T-helper 2 cell treated with Interferon-gamma antibody and Interleukin-4, amounts not matched to agents 5 μg/mL and 100 μg/mL, for 36 hours (primary cell): ENCODE data around the gene MPPED1.

Source experiments
- DNase-seq: peaks from one replicate; pipeline ENCODE4 v3.0.0; 2021; ENCODE audit warnings: low spot score
- H3K27ac Mint-ChIP-seq: one replicate; pipeline ENCODE4 v1.8.0; 2021; ENCODE audit warnings: mild to moderate bottlenecking, mixed read lengths
- H3K27me3 Mint-ChIP-seq: one replicate; pipeline ENCODE4 v1.8.0; 2021; ENCODE audit warnings: low read depth, mixed read lengths
- H3K36me3 Mint-ChIP-seq: one replicate; pipeline ENCODE4 v1.8.0; 2021; ENCODE audit warnings: low read depth, mixed read lengths
- H3K4me1 Mint-ChIP-seq: one replicate; pipeline ENCODE4 v1.8.0; 2021; ENCODE audit warnings: low read depth, mixed read lengths
- H3K4me3 Mint-ChIP-seq: one replicate; pipeline ENCODE4 v1.8.0; 2022; ENCODE audit warnings: mild to moderate bottlenecking, moderate library complexity, mixed read lengths
- H3K9me3 Mint-ChIP-seq: one replicate; pipeline ENCODE4 v1.8.0; 2021; ENCODE audit warnings: mixed read lengths

Gene MPPED1

DNA sequence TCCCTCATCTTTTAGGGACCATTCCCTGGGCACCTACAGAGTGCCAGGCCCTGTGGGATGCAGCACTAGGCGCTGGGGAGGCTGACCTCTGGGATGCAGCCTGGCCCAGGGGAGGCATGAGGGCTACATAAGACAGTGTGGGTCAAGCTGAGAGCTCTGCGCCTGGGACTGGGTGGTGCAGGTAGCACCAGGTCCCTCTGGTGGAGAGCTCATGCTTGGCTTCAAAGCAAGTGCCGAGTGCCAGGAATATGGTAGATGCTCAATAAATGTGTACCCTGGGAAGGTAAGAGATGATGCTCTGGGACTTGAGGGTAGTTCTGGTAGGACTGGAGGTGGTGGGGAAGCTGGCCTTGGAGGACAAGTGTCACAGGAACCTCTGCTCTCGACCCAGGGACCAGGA lies 2.0 kb upstream of the MPPED1 start:
- no peaks in the 10 kb centered on the region for H3K4me1 Mint-ChIP-seq
- no peak for DNase-seq
- no peaks in the 10 kb centered on the region for H3K9me3 Mint-ChIP-seq
- no peak overlapping the region for H3K4me3 Mint-ChIP-seq
- peaks cover 42% of the 10 kb centered on the region for H3K27me3 Mint-ChIP-seq
- no peak overlapping the region for H3K27ac Mint-ChIP-seq
- no peaks in the 10 kb centered on the region for H3K36me3 Mint-ChIP-seq

- H3K27ac Mint-ChIP-seq, result no peak overlapping the region
- H3K9me3 Mint-ChIP-seq, result no peaks in the 10 kb centered on the region
- H3K36me3 Mint-ChIP-seq, result no peaks in the 10 kb centered on the region
- no peak for DNase-seq
- H3K4me1 Mint-ChIP-seq, result no peaks in the 10 kb centered on the region
- peaks cover 45% of the 10 kb centered on the region for H3K27me3 Mint-ChIP-seq
- H3K4me3 Mint-ChIP-seq, result no peak overlapping the region
Measured at GRCh38 chr22:43411040-43411868, 560 bp upstream of the MPPED1 start.

GRCh38 chr22:43412808-43413795 lies 1.3 kb downstream of the MPPED1 start:
- H3K9me3 Mint-ChIP-seq, result no peaks in the 10 kb centered on the region
- H3K27me3 Mint-ChIP-seq, result peaks cover 49% of the 10 kb centered on the region
- no peaks in the 10 kb centered on the region for H3K4me1 Mint-ChIP-seq
- H3K36me3 Mint-ChIP-seq, result no peaks in the 10 kb centered on the region
- no peak overlapping the region for H3K4me3 Mint-ChIP-seq
- no peak for DNase-seq
- H3K27ac Mint-ChIP-seq, result no peak overlapping the region

- Mint-ChIP-seq H3K36me3 (no peaks in the 10 kb centered on the region), H3K9me3 (no peaks in the 10 kb centered on the region), H3K27ac (no peak overlapping the region), H3K4me3 (no peak overlapping the region), H3K4me1 (no peaks in the 10 kb centered on the region), H3K27me3 (peaks cover 49% of the 10 kb centered on the region)
- no peak for DNase-seq
Measured at GRCh38 chr22:43413826-43414225, 2.0 kb downstream of the MPPED1 start.

GRCh38 chr22:43415681-43416080 lies 3.9 kb downstream of the MPPED1 start:
- H3K4me3 Mint-ChIP-seq, result no peak overlapping the region
- H3K27me3 Mint-ChIP-seq, result peaks cover 36% of the 10 kb centered on the region
- H3K27ac Mint-ChIP-seq, result no peak overlapping the region
- no peaks in the 10 kb centered on the region for H3K36me3 Mint-ChIP-seq
- H3K4me1 Mint-ChIP-seq, result no peaks in the 10 kb centered on the region
- DNase-seq, result no peak
- H3K9me3 Mint-ChIP-seq, result no peaks in the 10 kb centered on the region

DNA sequence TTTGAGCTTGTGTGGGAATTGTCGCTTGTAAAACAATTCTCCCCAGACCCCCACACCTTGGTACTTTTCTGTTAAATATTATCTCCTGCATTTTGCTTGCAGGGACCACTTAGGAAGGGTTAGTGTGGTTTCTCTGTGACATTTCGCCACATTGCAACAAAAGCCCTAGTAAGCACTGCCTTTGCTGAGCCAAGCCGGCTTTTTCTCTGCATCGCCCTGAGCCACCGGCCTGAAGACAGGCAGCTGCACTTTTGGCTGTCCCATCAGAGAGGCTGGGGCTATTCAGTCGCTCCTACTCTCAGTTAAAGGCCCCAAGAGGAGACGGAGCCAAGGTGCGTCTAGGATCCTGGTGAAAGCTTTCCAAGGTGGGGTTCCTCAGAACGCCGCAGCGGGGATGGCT lies 5.7 kb downstream of the MPPED1 start:
- Mint-ChIP-seq H3K36me3 (no peaks in the 10 kb centered on the region), H3K4me1 (no peaks in the 10 kb centered on the region), H3K27me3 (peaks cover 29% of the 10 kb centered on the region), H3K4me3 (no peak overlapping the region), H3K27ac (no peak overlapping the region), H3K9me3 (no peaks in the 10 kb centered on the region)
- DNase-seq, result no peak

DNA sequence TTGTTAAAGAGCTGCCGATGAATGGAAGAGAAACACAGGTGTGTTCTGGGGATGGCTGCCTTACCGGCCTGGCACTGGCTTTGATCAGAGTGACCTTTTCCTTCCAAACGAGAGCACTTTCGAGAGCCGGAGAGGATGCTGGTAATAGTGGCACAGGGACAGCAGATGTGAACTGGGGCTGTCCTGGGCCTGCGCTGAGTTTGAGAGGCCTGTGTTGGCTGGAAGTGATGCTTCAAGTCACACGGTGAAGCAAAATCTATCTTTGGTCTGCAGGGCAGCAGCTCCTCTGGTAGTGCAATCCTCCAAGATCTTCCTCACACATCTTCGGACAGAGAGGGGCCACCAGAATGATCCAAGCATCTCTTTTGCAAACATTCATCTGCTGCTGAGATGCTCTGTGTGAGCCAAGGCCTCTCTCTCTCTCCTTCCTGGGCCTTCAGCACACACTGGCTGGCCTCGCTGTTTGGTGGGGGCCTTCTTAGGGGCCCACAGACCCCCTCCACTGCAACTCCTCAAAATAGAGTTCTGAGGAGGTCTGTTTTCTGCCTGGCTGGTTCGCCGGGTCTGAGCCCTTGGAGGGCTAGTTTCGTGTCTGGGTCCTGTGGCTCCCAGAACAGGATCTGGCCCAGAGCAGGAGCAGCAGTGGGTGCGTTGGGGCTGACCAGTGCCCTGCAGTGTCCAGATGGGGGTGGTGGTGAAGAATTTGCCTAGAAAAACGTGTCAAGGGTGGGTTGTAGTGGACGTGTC lies 6.4 kb downstream of the MPPED1 start:
- no peak for DNase-seq
- Mint-ChIP-seq H3K4me1 (no peaks in the 10 kb centered on the region), H3K27me3 (peaks cover 22% of the 10 kb centered on the region), H3K4me3 (no peak overlapping the region), H3K9me3 (no peaks in the 10 kb centered on the region), H3K27ac (no peak overlapping the region), H3K36me3 (no peaks in the 10 kb centered on the region)

- no peak overlapping the region for H3K4me3 Mint-ChIP-seq
- H3K27me3 Mint-ChIP-seq, result peaks cover 9% of the 10 kb centered on the region
- DNase-seq, result no peak
- no peak overlapping the region for H3K27ac Mint-ChIP-seq
- H3K36me3 Mint-ChIP-seq, result no peaks in the 10 kb centered on the region
- no peaks in the 10 kb centered on the region for H3K9me3 Mint-ChIP-seq
- no peaks in the 10 kb centered on the region for H3K4me1 Mint-ChIP-seq
Measured at GRCh38 chr22:43419371-43420080, 7.7 kb downstream of the MPPED1 start.

GRCh38 chr22:43421046-43421665 lies 9.3 kb downstream of the MPPED1 start:
- Mint-ChIP-seq H3K9me3 (no peaks in the 10 kb centered on the region), H3K27ac (no peak overlapping the region), H3K36me3 (no peaks in the 10 kb centered on the region), H3K4me1 (no peaks in the 10 kb centered on the region), H3K27me3 (peaks cover 4% of the 10 kb centered on the region), H3K4me3 (no peak overlapping the region)
- DNase-seq, result no peak

- Mint-ChIP-seq H3K27ac (no peak overlapping the region), H3K27me3 (no peaks in the 10 kb centered on the region), H3K4me1 (no peaks in the 10 kb centered on the region), H3K36me3 (no peaks in the 10 kb centered on the region), H3K4me3 (no peak overlapping the region), H3K9me3 (no peaks in the 10 kb centered on the region)
- DNase-seq, result no peak
Measured at GRCh38 chr22:43421914-43422615, 10.3 kb downstream of the MPPED1 start.

- H3K27ac Mint-ChIP-seq, result no peak overlapping the region
Measured at GRCh38 chr22:43423046-43423445, 11.2 kb downstream of the MPPED1 start.

DNA sequence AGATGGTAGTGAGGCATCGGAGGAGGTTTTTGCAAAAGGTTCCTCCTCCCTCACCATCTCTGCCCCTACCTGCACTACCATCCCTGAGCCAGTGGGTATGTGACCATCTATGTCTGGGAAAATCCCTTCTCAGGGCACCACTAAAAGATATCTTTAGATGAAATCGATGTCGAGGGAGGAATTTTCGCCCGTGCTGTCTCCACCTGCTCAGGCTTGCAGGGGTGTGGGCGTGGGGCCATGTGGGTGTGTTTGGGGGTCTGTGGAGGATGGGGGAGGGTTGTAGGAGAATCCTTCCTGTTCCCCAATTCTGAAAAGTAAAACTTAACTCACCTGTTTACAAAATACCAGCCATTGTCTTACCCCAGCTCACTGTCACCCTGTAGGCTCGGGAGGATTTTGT lies 12.4 kb downstream of the MPPED1 start:
- H3K9me3 Mint-ChIP-seq, result no peaks in the 10 kb centered on the region
- H3K27me3 Mint-ChIP-seq, result no peaks in the 10 kb centered on the region
- H3K36me3 Mint-ChIP-seq, result no peaks in the 10 kb centered on the region
- H3K4me3 Mint-ChIP-seq, result no peak overlapping the region
- no peak for DNase-seq
- no peak overlapping the region for H3K27ac Mint-ChIP-seq
- no peaks in the 10 kb centered on the region for H3K4me1 Mint-ChIP-seq

More at GRCh38 chr22:43423046-43423445, 11.2 kb downstream of the MPPED1 start:
- no peaks in the 10 kb centered on the region for H3K27me3 Mint-ChIP-seq
- no peaks in the 10 kb centered on the region for H3K36me3 Mint-ChIP-seq
- no peaks in the 10 kb centered on the region for H3K9me3 Mint-ChIP-seq
- no peak for DNase-seq
- H3K4me3 Mint-ChIP-seq, result no peak overlapping the region
- H3K4me1 Mint-ChIP-seq, result no peaks in the 10 kb centered on the region
